NCI-H2171 (cell line): ENCODE results near the gene DPT.
"Not testable (repeated sequence)": the region's sequence is repeated elsewhere in the genome, so short reads cannot be mapped to it uniquely, and the experiment has no call there.

Source experiments
- DNase-seq: peaks from one replicate; lab custom pipeline; 2025; lab: John Stamatoyannopoulos, UW

Gene DPT

GRCh38 chr1:168728473-168729404, at the start of gene DPT:
TSS of gene DPT (minus strand) at chr1:168729206. CDS start at chr1:168729174, 32 bp downstream.
- no peak for DNase-seq

- DNase-seq, result no peak
These were observed 46.4 kb upstream of the DPT start for GRCh38 chr1:168775366-168775765.

GRCh38 chr1:168774241-168774640, 45.2 kb upstream of the DPT start:
- no peak for DNase-seq

GRCh38 chr1:168772428-168773060, 43.5 kb upstream of the DPT start:
- DNase-seq, result no peak

- no peak for DNase-seq
These were observed 42.2 kb upstream of the DPT start for GRCh38 chr1:168771104-168771630.

- DNase-seq, result not testable (repeated sequence)
These were observed 40.9 kb upstream of the DPT start for GRCh38 chr1:168769893-168770292.

GRCh38 chr1:168767894-168768584, 39.0 kb upstream of the DPT start:
- no peak for DNase-seq

GRCh38 chr1:168766568-168766967, 37.6 kb upstream of the DPT start:
- DNase-seq, result no peak

- no peak for DNase-seq
These were observed 34.0 kb upstream of the DPT start for GRCh38 chr1:168763031-168763430.

- no peak for DNase-seq
These were observed 33.5 kb upstream of the DPT start for GRCh38 chr1:168762473-168762872.

GRCh38 chr1:168760781-168761180, 31.8 kb upstream of the DPT start:
- DNase-seq, result no peak

GRCh38 chr1:168760241-168760640, 31.2 kb upstream of the DPT start:
- DNase-seq, result no peak

GRCh38 chr1:168759077-168759476, 30.1 kb upstream of the DPT start:
- no peak for DNase-seq

GRCh38 chr1:168758503-168758902, 29.5 kb upstream of the DPT start:
- no peak for DNase-seq

- DNase-seq, result no peak
These were observed 26.9 kb upstream of the DPT start for GRCh38 chr1:168755800-168756418.

GRCh38 chr1:168752171-168752832, 23.3 kb upstream of the DPT start:
- no peak for DNase-seq

- no peak for DNase-seq
These were observed 22.2 kb upstream of the DPT start for GRCh38 chr1:168751195-168751650.

GRCh38 chr1:168742994-168743650, 14.1 kb upstream of the DPT start:
- no peak for DNase-seq

GRCh38 chr1:168742386-168742785, 13.4 kb upstream of the DPT start:
- no peak for DNase-seq

GRCh38 chr1:168739908-168740307, 10.9 kb upstream of the DPT start:
- no peak for DNase-seq

GRCh38 chr1:168736520-168736919, 7.5 kb upstream of the DPT start:
- DNase-seq, result no peak
